Natural killer cell (primary cell): ENCODE data around the gene ZNF480. TPM values are rescaled to one million over a fixed set of nuclear protein-coding genes. Genes with fewer than 3 reads are reported as not detected.
A peak's percentile ranks its signal among the peaks of the same experiment; 100 is the strongest.
"Not testable (repeated sequence)": the region's sequence is repeated elsewhere in the genome, so short reads cannot be mapped to it uniquely, and the experiment has no call there.

ENCODE experiments used
- ATAC-seq, 3 donors: fragments of 150-1000 bp in 2 of 3; fragments of 200-7000 bp in 1 of 3; cut with Tn5 transposase; 1 replicate in 1 of 3; 2 replicates in 2 of 3; pipeline ENCODE4 v1.10.0; 2021; ENCODE audit warnings: mild to moderate bottlenecking in 2 of 3, moderate library complexity in 2 of 3
- DNase-seq, 2 donors: peaks; one replicate each; pipeline versions ENCODE4 v3.0.0 to v3.0.0-alpha.2; 2013 to 2021; ENCODE audit warnings: mixed read lengths in 1 of 2
- H3K27ac ChIP-seq: one replicate; pipeline ENCODE4 v1.5.1; 2013; ENCODE audit warnings: mild to moderate bottlenecking, low read length
- H3K27me3 ChIP-seq: one replicate; pipeline ENCODE4 v1.6.1; 2013; ENCODE audit warnings: low read length; ENCODE audit not compliant: control insufficient read depth, insufficient read depth
- H3K36me3 ChIP-seq: one replicate; pipeline ENCODE4 v1.6.1; 2013; ENCODE audit warnings: low read length; ENCODE audit not compliant: control insufficient read depth, insufficient read depth
- H3K4me1 ChIP-seq: one replicate; pipeline ENCODE4 v1.6.1; 2013; ENCODE audit warnings: low read length; ENCODE audit not compliant: control insufficient read depth, insufficient read depth
- H3K4me3 ChIP-seq: one replicate; pipeline ENCODE4 v1.5.1; 2013; ENCODE audit warnings: low read length
- H3K9me3 ChIP-seq: one replicate; pipeline ENCODE4 v1.6.1; 2013; ENCODE audit warnings: low read length; ENCODE audit not compliant: control insufficient read depth, insufficient read depth
- H3K27ac Mint-ChIP-seq, 2 donors: one replicate each; pipeline ENCODE4 v1.8.0; 2022; ENCODE audit warnings: mild to moderate bottlenecking in 2 of 2, mixed read lengths in 2 of 2, moderate library complexity in 1 of 2
- H3K27me3 Mint-ChIP-seq, 2 donors: one replicate each; pipeline ENCODE4 v1.8.0; 2022; ENCODE audit warnings: low read depth in 2 of 2, mixed read lengths in 2 of 2
- H3K36me3 Mint-ChIP-seq: one replicate; pipeline ENCODE4 v1.8.0; 2022; ENCODE audit warnings: mixed read lengths
- H3K4me1 Mint-ChIP-seq, 2 donors: one replicate each; pipeline ENCODE4 v1.8.0; 2022; ENCODE audit warnings: mixed read lengths in 2 of 2
- H3K4me3 Mint-ChIP-seq: one replicate; pipeline ENCODE4 v1.8.0; 2022; ENCODE audit warnings: mild to moderate bottlenecking, moderate library complexity, mixed read lengths
- H3K9me3 Mint-ChIP-seq, 2 donors: one replicate each; pipeline ENCODE4 v1.8.0; 2022; ENCODE audit warnings: mixed read lengths in 2 of 2
- CTCF ChIP-seq: fragments of 200-600 bp; IDR thresholded peaks from one replicate; pipeline ENCODE4 v1.8.0; 2022; ENCODE audit warnings: antibody characterized with exemption
- WGBS: methylation state at CpG from one replicate; pipeline ENCODE4 v1.1.7; 2013; ENCODE audit warnings: missing lambda C conversion rate; ENCODE audit not compliant: insufficient coverage; 5-methylcytosine and 5-hydroxymethylcytosine counted together
- intact Hi-C: fragments of 100-400 bp; cut with micrococcal nuclease; formaldehyde crosslinking; loops from one replicate; pipeline ENCODE4 v1.14.2; 2022
- total RNA-seq, 4 donors: library from RNA; stranded (reverse); fragments of 120-200 nt in 1 of 4; gene quantifications; one replicate each; pipeline versions ENCODE4 v1.2.3 to v1.2.4, GENCODE V29; 2013 to 2022

The ZNF480 gene
- total RNA-seq, 3 donors from 2014 or later (not counting 1 experiment from before 2014, with no cell fraction given), result 6.4 to 9.4 (median 7.6) TPM

GRCh38 chr19:52336791-52337381 lies 39.9 kb downstream of the ZNF480 start:
- intact Hi-C loops, result loop anchor here (1.0 to 5.0 kb wide), 3 partner anchors 33 to 165 kb away; partner anchors contain the start of genes ZNF480 and ZNF836
- ATAC-seq, result no peak
- Histone ChIP-seq H3K4me1 (peaks cover 18% of the 10 kb centered on the region), H3K27ac (peak overlapping the region; percentile 84), H3K9me3 (peaks cover 26% of the 10 kb centered on the region), H3K36me3 (no peaks in the 10 kb centered on the region), H3K27me3 (no peaks in the 10 kb centered on the region), H3K4me3 (peak overlapping the region; percentile 93)
- peak in 1 of 2 donors; percentile 6 for DNase-seq
- 11% methylated on average over 9 of the region's 9 CpGs for WGBS
- H3K4me3 Mint-ChIP-seq, result peak overlapping the region; percentile 95
- H3K27me3 Mint-ChIP-seq, result no peaks in the 10 kb centered on the region
- peaks cover 5 to 11% of the 10 kb centered on the region in 2 donors for H3K9me3 Mint-ChIP-seq
- peak overlapping the region; percentile 89 to 92 for H3K27ac Mint-ChIP-seq
- peaks cover 20% of the 10 kb centered on the region for H3K36me3 Mint-ChIP-seq
- no peak for TF ChIP-seq CTCF
- H3K4me1 Mint-ChIP-seq, result peaks cover 13 to 17% of the 10 kb centered on the region in 2 donors

GRCh38 chr19:52339022-52339421 lies 42.1 kb downstream of the ZNF480 start:
- not testable (repeated sequence) for ATAC-seq, DNase-seq, H3K27ac ChIP-seq, H3K9me3 Mint-ChIP-seq, H3K4me3 ChIP-seq, H3K4me3 Mint-ChIP-seq, H3K27me3 ChIP-seq, H3K27me3 Mint-ChIP-seq, H3K36me3 ChIP-seq, H3K36me3 Mint-ChIP-seq
- intact Hi-C loops, result loop anchor here (5.0 kb wide), 1 partner anchor 167 kb away; the partner anchor contains the start of gene ZNF836
- peaks cover 20% of the 10 kb centered on the region for H3K4me1 ChIP-seq
- peaks cover 12% of the 10 kb centered on the region for H3K9me3 ChIP-seq
- H3K27ac Mint-ChIP-seq, result peak overlapping the region in 1 of 2 donors; percentile 52
- WGBS, result 87% methylated on average over 3 of the region's 3 CpGs
- peaks cover 13 to 22% of the 10 kb centered on the region in 2 donors for H3K4me1 Mint-ChIP-seq

GRCh38 chr19:52343548-52343947 lies 46.6 kb downstream of the ZNF480 start:
- intact Hi-C loops, result loop anchor here (5.0 kb wide), 1 partner anchor 404 kb away; no protein-coding TSS in a partner anchor
- no peak overlapping the region for H3K4me3 Mint-ChIP-seq
- Histone ChIP-seq H3K9me3 (peaks cover 5% of the 10 kb centered on the region), H3K27me3 (no peaks in the 10 kb centered on the region), H3K4me1 (peaks cover 3% of the 10 kb centered on the region), H3K36me3 (no peaks in the 10 kb centered on the region), H3K4me3 (no peak overlapping the region), H3K27ac (no peak overlapping the region)
- TF ChIP-seq CTCF, result peak; percentile 63
- H3K27ac Mint-ChIP-seq, result no peak overlapping the region
- ATAC-seq (peak; percentile 72 to 95 (median 91)), DNase-seq (peak; percentile 45 to 77)
- no peaks in the 10 kb centered on the region for H3K9me3 Mint-ChIP-seq
- no peaks in the 10 kb centered on the region for H3K36me3 Mint-ChIP-seq
- H3K27me3 Mint-ChIP-seq, result no peaks in the 10 kb centered on the region
- WGBS, result 48% methylated on average over 8 of the region's 8 CpGs
- peaks cover 0 to 5% of the 10 kb centered on the region in 2 donors for H3K4me1 Mint-ChIP-seq

GRCh38 chr19:52345162-52345561 lies 48.2 kb downstream of the ZNF480 start:
- H3K4me3 ChIP-seq, result no peak overlapping the region
- no peak overlapping the region for H3K27ac Mint-ChIP-seq
- ATAC-seq (no peak), DNase-seq (no peak)
- no peak for TF ChIP-seq CTCF
- peaks cover 0 to 5% of the 10 kb centered on the region in 2 donors for H3K4me1 Mint-ChIP-seq
- no peaks in the 10 kb centered on the region for H3K36me3 ChIP-seq
- no peaks in the 10 kb centered on the region for H3K36me3 Mint-ChIP-seq
- H3K4me1 ChIP-seq, result peaks cover 3% of the 10 kb centered on the region
- no peaks in the 10 kb centered on the region for H3K9me3 Mint-ChIP-seq
- H3K27me3 ChIP-seq, result no peaks in the 10 kb centered on the region
- 94% methylated on average over 6 of the region's 6 CpGs for WGBS
- H3K4me3 Mint-ChIP-seq, result no peak overlapping the region
- no peaks in the 10 kb centered on the region for H3K27me3 Mint-ChIP-seq
- intact Hi-C loops, result no loop called here
- peaks cover 8% of the 10 kb centered on the region for H3K9me3 ChIP-seq
- no peak overlapping the region for H3K27ac ChIP-seq
